Prostate gland (tissue), 2 donors: ENCODE results near the gene TYR. TPM values are rescaled to one million over a fixed set of nuclear protein-coding genes. Genes with fewer than 3 reads are reported as not detected.
"Not testable (repeated sequence)": the region's sequence is repeated elsewhere in the genome, so short reads cannot be mapped to it uniquely, and the experiment has no call there.

Source experiments
- DNase-seq: peaks from one replicate; pipeline ENCODE4 v3.0.0-alpha.2; 2019; ENCODE audit warnings: low spot score
- H3K27ac ChIP-seq, 2 donors: fragments of 200-600 bp; sonication (generic); 2 replicates each; pipeline ENCODE4 v1.5.1; 2017 to 2019
- H3K27me3 ChIP-seq: fragments of 200-600 bp; sonication (generic); replicated peaks from 2 replicates; pipeline ENCODE4 v1.5.1; 2019; ENCODE audit not compliant: insufficient read depth
- H3K36me3 ChIP-seq, 2 donors: fragments of 200-600 bp; sonication (generic); 1 replicate in 1 of 2; 2 replicates in 1 of 2; pipeline versions ENCODE4 v1.5.1 to v1.8.1; 2017 to 2019
- H3K4me1 ChIP-seq: fragments of 200-600 bp; sonication (generic); replicated peaks from 2 replicates; pipeline ENCODE4 v1.5.1; 2019
- H3K4me3 ChIP-seq, 2 donors: fragments of 200-600 bp; sonication (generic); 2 replicates each; pipeline ENCODE4 v1.5.1; 2017 to 2019
- H3K9me3 ChIP-seq: fragments of 200-600 bp; sonication (generic); 2 replicates; pipeline ENCODE4 v1.5.1; 2017
- CTCF ChIP-seq, 4 experiments: fragments of 200-600 bp in 2 of 4; fragments of 450-650 bp in 2 of 4; sonication (generic) in 2 of 4; IDR thresholded peaks; 1 replicate in 3 of 4; 2 replicates in 1 of 4; pipeline ENCODE4 v1.5.1; 2016 to 2019; ENCODE audit warnings: antibody characterized with exemption in 4 of 4, mild to moderate bottlenecking in 2 of 4, moderate library complexity in 2 of 4
- POLR2A ChIP-seq: fragments of 450-650 bp; IDR thresholded peaks from one replicate; pipeline ENCODE4 v1.6.1; 2016; ENCODE audit warnings: antibody characterized with exemption, mild to moderate bottlenecking
- POLR2AphosphoS5 ChIP-seq: sonication (generic); formaldehyde crosslinking; IDR thresholded peaks from one replicate; pipeline ENCODE4 v1.6.1; 2017; ENCODE audit warnings: antibody characterized with exemption
- WGBS: methylation state at CpG from one replicate; pipeline ENCODE4 v1.1.5; 2018; 5-methylcytosine and 5-hydroxymethylcytosine counted together
- intact Hi-C: fragments of 100-400 bp; cut with DNase I; formaldehyde crosslinking; loops from one replicate; pipeline ENCODE4 v1.14.2; 2022
- total RNA-seq, 2 donors: library from RNA; depleted of rRNA; stranded (reverse); fragments of >200 nt; gene quantifications; one replicate each; pipeline ENCODE4 v1.1.0, GENCODE V29; 2016

The TYR gene
- total RNA-seq, 2 donors from 2014 or later = not detected

DNA sequence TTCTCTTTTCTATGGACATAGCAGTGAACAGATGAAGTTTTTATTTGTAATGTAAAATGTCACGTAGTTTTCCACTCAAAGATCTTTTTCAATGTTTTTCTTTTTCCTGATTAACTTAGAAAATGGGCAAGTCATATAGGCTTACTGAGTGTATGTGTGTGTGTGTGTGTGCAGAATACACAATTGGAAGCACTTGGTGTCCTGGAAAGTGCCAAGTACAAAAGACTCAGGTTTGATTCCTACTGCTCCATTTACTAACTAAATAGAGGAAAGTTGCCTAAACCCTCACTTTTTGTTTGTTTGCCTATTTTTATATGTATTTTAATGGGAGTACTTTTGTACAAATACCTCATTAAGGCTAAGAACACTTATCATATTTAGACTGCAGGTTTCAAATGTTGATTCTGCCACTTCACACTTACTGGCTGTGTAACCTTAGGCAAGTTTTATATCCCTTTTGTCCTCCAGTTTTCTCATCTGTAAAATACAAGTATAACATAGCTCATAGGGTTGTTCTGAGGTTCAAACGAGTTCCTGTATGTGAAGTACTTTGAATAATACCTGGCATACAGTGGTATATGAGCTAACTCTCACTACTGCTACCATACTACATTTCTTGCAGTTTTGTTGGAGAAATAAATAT, 90.1 kb downstream of the TYR start:
- Histone ChIP-seq H3K27ac (no peak overlapping the region), H3K4me3 (no peak overlapping the region), H3K36me3 (no peaks in the 10 kb centered on the region), H3K9me3 (no peaks in the 10 kb centered on the region), H3K27me3 (no peaks in the 10 kb centered on the region), H3K4me1 (no peaks in the 10 kb centered on the region)
- WGBS = 71% methylated on average over 2 of the region's 2 CpGs
- TF ChIP-seq CTCF (IDR thresholded peaks at IDR 0.05) = no peak
- TF ChIP-seq POLR2AphosphoS5 = no peak
- no peak for TF ChIP-seq POLR2A
- DNase-seq = no peak
- intact Hi-C loops = no loop called here

DNA sequence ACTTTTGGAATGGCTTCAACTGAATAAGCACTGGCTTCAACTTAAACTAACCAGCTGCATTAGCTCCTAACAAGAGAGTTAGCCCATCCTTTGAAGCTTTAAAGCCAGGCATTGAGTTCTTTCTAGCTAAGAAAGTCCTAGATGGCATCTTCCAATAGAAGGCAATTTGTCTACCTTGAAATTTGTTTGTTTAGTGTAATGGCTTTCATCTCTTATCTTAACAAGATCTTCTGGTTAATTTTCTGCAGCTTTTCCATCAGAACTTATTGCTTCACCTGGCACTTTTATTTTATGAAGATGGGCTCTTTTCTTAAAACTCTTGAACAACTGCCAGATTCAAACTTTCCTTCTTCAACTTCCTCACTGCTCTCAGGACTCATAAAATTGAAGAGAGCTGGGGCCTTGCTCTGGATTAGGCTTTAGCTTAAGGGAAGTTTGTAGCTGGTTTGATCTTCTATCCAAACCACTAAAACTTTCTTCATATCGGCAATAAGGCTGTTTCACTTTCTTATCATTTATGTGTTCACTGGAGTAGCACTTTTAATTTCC, 94.9 kb downstream of the TYR start:
- H3K27ac ChIP-seq, H3K36me3 ChIP-seq, intact Hi-C loops, H3K9me3 ChIP-seq, DNase-seq, H3K4me3 ChIP-seq, H3K27me3 ChIP-seq, H3K4me1 ChIP-seq: not testable (repeated sequence)
- WGBS = 38% methylated on average over 1 of the region's 1 CpG

GRCh38 chr11:89273220-89273619, 95.5 kb downstream of the TYR start:
- H3K36me3 ChIP-seq, DNase-seq, H3K27me3 ChIP-seq, H3K27ac ChIP-seq, H3K4me3 ChIP-seq, H3K9me3 ChIP-seq, H3K4me1 ChIP-seq, intact Hi-C loops: not testable (repeated sequence)
- 81% methylated on average over 2 of the region's 2 CpGs for WGBS

GRCh38 chr11:89275966-89276365, 98.3 kb downstream of the TYR start:
- TF ChIP-seq POLR2AphosphoS5 (no peak), POLR2A (no peak), CTCF (IDR thresholded peaks at IDR 0.05) (no peak)
- intact Hi-C loops = no loop called here
- H3K4me1 ChIP-seq = no peaks in the 10 kb centered on the region
- no peaks in the 10 kb centered on the region for H3K27me3 ChIP-seq
- H3K4me3 ChIP-seq = no peak overlapping the region
- H3K36me3 ChIP-seq = no peaks in the 10 kb centered on the region
- no peaks in the 10 kb centered on the region for H3K9me3 ChIP-seq
- 47% methylated on average over 1 of the region's 1 CpG for WGBS
- DNase-seq = no peak
- H3K27ac ChIP-seq = no peak overlapping the region

GRCh38 chr11:89279176-89279575, 101.5 kb downstream of the TYR start:
- intact Hi-C loops = no loop called here
- H3K4me3 ChIP-seq = no peak overlapping the region
- TF ChIP-seq POLR2A (no peak), CTCF (IDR thresholded peaks at IDR 0.05) (no peak), POLR2AphosphoS5 (no peak)
- no peak overlapping the region for H3K27ac ChIP-seq
- H3K36me3 ChIP-seq = no peaks in the 10 kb centered on the region
- no peaks in the 10 kb centered on the region for H3K4me1 ChIP-seq
- no peak for DNase-seq
- H3K27me3 ChIP-seq = no peaks in the 10 kb centered on the region
- WGBS = 68% methylated on average over 1 of the region's 1 CpG
- H3K9me3 ChIP-seq = no peaks in the 10 kb centered on the region

DNA sequence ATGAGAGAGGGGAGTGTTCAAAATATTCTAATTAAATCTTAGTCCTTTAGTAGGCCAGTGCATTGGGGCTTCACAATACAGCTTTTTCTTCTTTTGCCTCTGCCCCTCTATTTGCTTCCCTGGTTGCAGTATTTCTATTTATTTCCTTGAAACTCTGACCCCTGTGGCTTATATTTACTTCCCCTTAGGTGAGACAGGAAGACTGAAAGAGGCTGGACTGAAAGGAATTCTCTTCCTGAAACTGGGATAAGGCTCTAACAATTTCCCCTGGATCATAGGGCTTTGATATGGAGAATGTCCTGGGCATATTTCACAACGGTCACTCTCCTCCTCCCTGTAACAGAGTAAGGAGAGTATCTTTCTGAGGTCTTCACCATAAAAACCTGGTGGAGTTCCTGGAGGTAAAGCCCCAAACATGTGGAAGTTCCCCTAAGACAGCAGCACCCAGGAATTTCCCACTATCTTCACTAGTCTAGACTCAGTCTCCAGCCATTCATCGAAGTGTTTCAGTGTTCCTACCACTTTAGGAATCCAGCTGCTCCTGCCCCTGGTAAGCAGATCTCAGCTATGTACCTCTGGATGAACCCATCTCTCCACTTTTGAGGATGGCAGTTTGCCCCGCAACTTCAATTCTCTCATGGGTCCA, 103.5 kb downstream of the TYR start:
- intact Hi-C loops = not testable (repeated sequence)
- 82% methylated on average over 3 of the region's 3 CpGs for WGBS

DNA sequence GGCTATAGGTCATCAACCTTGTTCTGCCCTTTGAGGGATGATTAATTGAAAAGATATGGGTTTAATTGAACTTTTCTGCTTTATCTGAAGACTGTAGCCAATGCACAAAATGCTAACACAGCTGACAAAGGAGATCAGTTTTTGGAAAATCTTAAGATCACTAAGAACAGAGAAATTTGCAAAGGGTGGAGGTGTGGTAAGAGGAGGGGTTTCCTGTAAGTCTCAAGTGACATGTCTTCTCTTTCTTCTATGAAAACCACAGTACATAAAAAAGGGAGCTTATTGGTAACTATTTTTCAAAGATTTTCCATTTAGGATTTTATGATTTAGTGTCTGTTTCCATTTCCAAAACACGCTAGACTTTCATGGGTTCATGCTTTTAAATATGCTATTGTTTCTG, 108.9 kb downstream of the TYR start:
- H3K27me3 ChIP-seq, intact Hi-C loops, H3K9me3 ChIP-seq, H3K4me1 ChIP-seq, H3K36me3 ChIP-seq, DNase-seq, H3K4me3 ChIP-seq, H3K27ac ChIP-seq: not testable (repeated sequence)
- WGBS = 78% methylated on average over 1 of the region's 1 CpG

More for the DNA sequence above, 103.5 kb downstream of the TYR start:
- H3K27ac ChIP-seq, H3K27me3 ChIP-seq, H3K9me3 ChIP-seq, H3K4me3 ChIP-seq, H3K4me1 ChIP-seq, H3K36me3 ChIP-seq, DNase-seq: not testable (repeated sequence)

- 96% methylated on average over 3 of the region's 3 CpGs for WGBS
- H3K27ac ChIP-seq, H3K4me1 ChIP-seq, H3K27me3 ChIP-seq, H3K36me3 ChIP-seq, H3K4me3 ChIP-seq, DNase-seq, intact Hi-C loops, H3K9me3 ChIP-seq: not testable (repeated sequence)
Measured at GRCh38 chr11:89288004-89288403, 110.3 kb downstream of the TYR start.
